ENCODE results near the gene TSEN15.

GRCh38 chr1:184044603-184045376 is 6.7 kb upstream of the TSEN15 start:
- no peak for TF ChIP-seq CTCF (IDR thresholded peaks at IDR 0.05)
- no peak for TF ChIP-seq POLR2A (IDR thresholded peaks at IDR 0.05)

All from right lobe of liver (tissue), 4 donors.